Activated T-helper 2 cell treated with anti-CD3 and anti-CD28 coated beads, Interferon-gamma antibody, Interleukin-2, Interleukin-4, amounts not matched to agents 10 μg/mL and 5 μg/mL and 100 μg/mL, durations not matched to agents 14 hours and 24 hours and 36 hours (primary cell): Measurements from ENCODE around the gene HAGH. TPM values are rescaled to one million over a fixed set of nuclear protein-coding genes. Genes with fewer than 3 reads are reported as not detected.

Experiments
- DNase-seq: peaks from one replicate; pipeline ENCODE4 v3.0.0; 2021; ENCODE audit warnings: low spot score
- H3K27ac Mint-ChIP-seq: one replicate; pipeline ENCODE4 v1.8.0; 2021; ENCODE audit warnings: mixed read lengths
- H3K27me3 Mint-ChIP-seq: one replicate; pipeline ENCODE4 v1.8.0; 2021; ENCODE audit warnings: low read depth, mixed read lengths
- H3K36me3 Mint-ChIP-seq: one replicate; pipeline ENCODE4 v1.8.0; 2021; ENCODE audit warnings: low read depth, mixed read lengths
- H3K4me1 Mint-ChIP-seq: one replicate; pipeline ENCODE4 v1.8.0; 2021; ENCODE audit warnings: low read depth, mixed read lengths
- H3K4me3 Mint-ChIP-seq: one replicate; pipeline ENCODE4 v1.8.0; 2021; ENCODE audit warnings: low read depth, mild to moderate bottlenecking, moderate library complexity, mixed read lengths
- H3K9me3 Mint-ChIP-seq: one replicate; pipeline ENCODE4 v1.8.0; 2021; ENCODE audit warnings: mixed read lengths
- intact Hi-C: fragments of 100-400 bp; cut with micrococcal nuclease; formaldehyde crosslinking; loops from one replicate; pipeline ENCODE4 v1.15.1; 2023
- total RNA-seq: library from RNA; stranded (reverse); gene quantifications from 2 replicates; pipeline ENCODE4 v1.2.3, GENCODE V29; 2022

HAGH gene
- total RNA-seq, 1 donor from 2014 or later = 67.6 TPM

- intact Hi-C loops = loop anchor here (5.0 kb wide), 1 partner anchor 85 kb away; the partner anchor contains the start of gene MSRB1
- no peak overlapping the region for H3K4me3 Mint-ChIP-seq
- H3K9me3 Mint-ChIP-seq = no peaks in the 10 kb centered on the region
- no peak overlapping the region for H3K27ac Mint-ChIP-seq
- DNase-seq = no peak
- H3K36me3 Mint-ChIP-seq = no peaks in the 10 kb centered on the region
- peaks cover 25% of the 10 kb centered on the region for H3K27me3 Mint-ChIP-seq
- H3K4me1 Mint-ChIP-seq = peaks cover 14% of the 10 kb centered on the region
Observed at GRCh38 chr16:1857433-1858097, 30.9 kb upstream of the HAGH start.

GRCh38 chr16:1851793-1852192 lies 25.2 kb upstream of the HAGH start:
- H3K27ac Mint-ChIP-seq = no peak overlapping the region
- no peaks in the 10 kb centered on the region for H3K9me3 Mint-ChIP-seq
- intact Hi-C loops = no loop called here
- no peaks in the 10 kb centered on the region for H3K36me3 Mint-ChIP-seq
- peaks cover 4% of the 10 kb centered on the region for H3K27me3 Mint-ChIP-seq
- peaks cover 13% of the 10 kb centered on the region for H3K4me1 Mint-ChIP-seq
- no peak overlapping the region for H3K4me3 Mint-ChIP-seq
- no peak for DNase-seq

GRCh38 chr16:1850981-1851380 lies 24.4 kb upstream of the HAGH start:
- Mint-ChIP-seq H3K9me3 (no peaks in the 10 kb centered on the region), H3K27me3 (peaks cover 7% of the 10 kb centered on the region), H3K27ac (no peak overlapping the region), H3K36me3 (no peaks in the 10 kb centered on the region), H3K4me3 (no peak overlapping the region), H3K4me1 (peaks cover 13% of the 10 kb centered on the region)
- intact Hi-C loops = no loop called here
- no peak for DNase-seq

- Mint-ChIP-seq H3K9me3 (no peaks in the 10 kb centered on the region), H3K27ac (no peak overlapping the region), H3K27me3 (peaks cover 8% of the 10 kb centered on the region), H3K4me3 (no peak overlapping the region), H3K36me3 (no peaks in the 10 kb centered on the region), H3K4me1 (no peaks in the 10 kb centered on the region)
- intact Hi-C loops = no loop called here
- DNase-seq = no peak
Observed at GRCh38 chr16:1846416-1846815, 19.8 kb upstream of the HAGH start.

GRCh38 chr16:1845985-1846384 lies 19.4 kb upstream of the HAGH start:
- H3K27ac Mint-ChIP-seq = no peak overlapping the region
- intact Hi-C loops = no loop called here
- no peaks in the 10 kb centered on the region for H3K4me1 Mint-ChIP-seq
- H3K9me3 Mint-ChIP-seq = no peaks in the 10 kb centered on the region
- H3K4me3 Mint-ChIP-seq = no peak overlapping the region
- DNase-seq = no peak
- peaks cover 8% of the 10 kb centered on the region for H3K27me3 Mint-ChIP-seq
- H3K36me3 Mint-ChIP-seq = no peaks in the 10 kb centered on the region

DNA sequence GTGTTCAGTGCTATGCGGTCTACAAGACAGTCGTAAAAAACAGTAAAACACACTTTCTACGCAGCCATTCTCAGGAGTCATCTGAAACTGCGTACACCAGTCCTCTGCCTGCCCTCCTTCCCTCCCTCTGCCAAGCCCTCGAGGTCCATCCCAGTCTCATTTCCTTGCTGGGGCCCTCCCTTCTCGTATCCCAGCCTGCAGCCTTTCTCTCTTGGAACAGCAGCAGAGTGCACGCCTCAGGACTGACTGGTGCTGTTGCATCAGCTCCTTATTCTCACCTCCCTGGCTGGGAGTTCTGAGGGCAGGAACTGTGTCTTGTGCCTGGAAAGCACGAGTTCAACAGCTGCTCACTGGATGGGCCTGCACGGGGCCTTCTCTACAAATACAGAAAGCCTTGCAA lies 12.9 kb upstream of the HAGH start:
- H3K36me3 Mint-ChIP-seq = no peaks in the 10 kb centered on the region
- no peak overlapping the region for H3K4me3 Mint-ChIP-seq
- H3K9me3 Mint-ChIP-seq = no peaks in the 10 kb centered on the region
- no peak overlapping the region for H3K27ac Mint-ChIP-seq
- peaks cover 4% of the 10 kb centered on the region for H3K4me1 Mint-ChIP-seq
- no peaks in the 10 kb centered on the region for H3K27me3 Mint-ChIP-seq
- intact Hi-C loops = no loop called here
- no peak for DNase-seq

- H3K9me3 Mint-ChIP-seq = no peaks in the 10 kb centered on the region
- H3K27ac Mint-ChIP-seq = no peak overlapping the region
- DNase-seq = no peak
- H3K27me3 Mint-ChIP-seq = no peaks in the 10 kb centered on the region
- H3K4me3 Mint-ChIP-seq = no peak overlapping the region
- no peaks in the 10 kb centered on the region for H3K36me3 Mint-ChIP-seq
- peaks cover 2% of the 10 kb centered on the region for H3K4me1 Mint-ChIP-seq
- intact Hi-C loops = no loop called here
Observed at GRCh38 chr16:1834096-1834495, 7.5 kb upstream of the HAGH start.

DNA sequence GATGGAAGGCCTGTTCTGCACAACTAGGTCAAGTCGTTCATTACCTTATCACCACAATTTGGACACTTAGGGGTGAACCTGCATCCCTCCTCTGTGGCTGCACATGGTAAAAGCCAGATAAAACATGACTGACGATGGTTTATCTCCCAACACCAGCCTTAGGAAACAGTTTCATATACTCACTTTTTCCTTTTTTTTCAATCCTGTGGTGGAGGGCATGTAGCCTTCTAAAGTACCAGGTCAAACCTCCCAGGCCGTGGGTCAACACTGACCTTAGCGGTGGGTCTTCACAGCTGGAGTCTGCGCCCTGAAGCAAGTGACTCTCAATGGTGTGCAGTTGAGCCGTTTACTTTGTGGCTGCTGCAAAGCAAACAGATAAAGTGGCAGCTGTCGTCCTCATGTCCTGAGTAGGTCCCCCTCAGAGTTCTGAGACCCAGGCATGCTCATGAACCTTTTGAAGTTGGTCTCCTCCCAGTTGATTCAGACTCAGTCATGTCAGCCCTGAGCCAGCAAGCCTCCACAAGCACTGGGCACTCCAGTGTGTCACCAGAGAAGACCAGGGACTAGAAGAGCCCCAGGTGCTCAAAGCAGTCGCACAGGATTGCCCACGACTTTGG lies 6.3 kb upstream of the HAGH start:
- H3K27me3 Mint-ChIP-seq = no peaks in the 10 kb centered on the region
- H3K27ac Mint-ChIP-seq = no peak overlapping the region
- intact Hi-C loops = no loop called here
- no peak for DNase-seq
- no peaks in the 10 kb centered on the region for H3K9me3 Mint-ChIP-seq
- no peaks in the 10 kb centered on the region for H3K36me3 Mint-ChIP-seq
- H3K4me1 Mint-ChIP-seq = peaks cover 10% of the 10 kb centered on the region
- H3K4me3 Mint-ChIP-seq = no peak overlapping the region

GRCh38 chr16:1831186-1832075 lies 4.8 kb upstream of the HAGH start:
- no peak overlapping the region for H3K4me3 Mint-ChIP-seq
- no peaks in the 10 kb centered on the region for H3K27me3 Mint-ChIP-seq
- no peaks in the 10 kb centered on the region for H3K9me3 Mint-ChIP-seq
- H3K27ac Mint-ChIP-seq = no peak overlapping the region
- H3K4me1 Mint-ChIP-seq = peaks cover 14% of the 10 kb centered on the region
- no peak for DNase-seq
- intact Hi-C loops = no loop called here
- no peaks in the 10 kb centered on the region for H3K36me3 Mint-ChIP-seq

DNA sequence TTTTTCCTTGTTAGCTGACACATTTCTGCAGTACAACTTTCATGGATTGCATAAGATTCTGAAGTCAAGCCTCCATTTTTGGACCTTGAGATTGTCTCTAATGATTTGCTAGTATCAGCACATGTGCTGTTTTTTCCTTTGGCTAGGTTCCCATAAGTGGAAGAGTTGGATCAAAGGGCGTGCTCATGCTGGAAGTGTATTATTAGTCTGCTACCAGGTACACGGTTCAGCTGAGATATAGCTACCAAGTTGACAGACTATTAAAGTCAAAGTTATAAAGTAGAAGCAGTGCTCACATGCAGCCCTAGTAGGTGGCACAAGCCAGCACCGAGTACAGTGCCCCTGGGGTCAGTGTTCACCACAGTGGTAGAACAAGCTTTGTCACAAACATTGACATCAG lies 3.6 kb upstream of the HAGH start:
- H3K9me3 Mint-ChIP-seq = no peaks in the 10 kb centered on the region
- H3K4me3 Mint-ChIP-seq = no peak overlapping the region
- H3K27ac Mint-ChIP-seq = no peak overlapping the region
- peaks cover 14% of the 10 kb centered on the region for H3K4me1 Mint-ChIP-seq
- intact Hi-C loops = no loop called here
- H3K36me3 Mint-ChIP-seq = no peaks in the 10 kb centered on the region
- no peaks in the 10 kb centered on the region for H3K27me3 Mint-ChIP-seq
- no peak for DNase-seq

- Mint-ChIP-seq H3K4me1 (peaks cover 22% of the 10 kb centered on the region), H3K27ac (peak overlapping the region; percentile 42), H3K9me3 (no peaks in the 10 kb centered on the region), H3K27me3 (no peaks in the 10 kb centered on the region), H3K4me3 (peak overlapping the region; percentile 52), H3K36me3 (no peaks in the 10 kb centered on the region)
- intact Hi-C loops = no loop called here
- DNase-seq = no peak
Observed at GRCh38 chr16:1828645-1829410, 2.2 kb upstream of the HAGH start.

DNA sequence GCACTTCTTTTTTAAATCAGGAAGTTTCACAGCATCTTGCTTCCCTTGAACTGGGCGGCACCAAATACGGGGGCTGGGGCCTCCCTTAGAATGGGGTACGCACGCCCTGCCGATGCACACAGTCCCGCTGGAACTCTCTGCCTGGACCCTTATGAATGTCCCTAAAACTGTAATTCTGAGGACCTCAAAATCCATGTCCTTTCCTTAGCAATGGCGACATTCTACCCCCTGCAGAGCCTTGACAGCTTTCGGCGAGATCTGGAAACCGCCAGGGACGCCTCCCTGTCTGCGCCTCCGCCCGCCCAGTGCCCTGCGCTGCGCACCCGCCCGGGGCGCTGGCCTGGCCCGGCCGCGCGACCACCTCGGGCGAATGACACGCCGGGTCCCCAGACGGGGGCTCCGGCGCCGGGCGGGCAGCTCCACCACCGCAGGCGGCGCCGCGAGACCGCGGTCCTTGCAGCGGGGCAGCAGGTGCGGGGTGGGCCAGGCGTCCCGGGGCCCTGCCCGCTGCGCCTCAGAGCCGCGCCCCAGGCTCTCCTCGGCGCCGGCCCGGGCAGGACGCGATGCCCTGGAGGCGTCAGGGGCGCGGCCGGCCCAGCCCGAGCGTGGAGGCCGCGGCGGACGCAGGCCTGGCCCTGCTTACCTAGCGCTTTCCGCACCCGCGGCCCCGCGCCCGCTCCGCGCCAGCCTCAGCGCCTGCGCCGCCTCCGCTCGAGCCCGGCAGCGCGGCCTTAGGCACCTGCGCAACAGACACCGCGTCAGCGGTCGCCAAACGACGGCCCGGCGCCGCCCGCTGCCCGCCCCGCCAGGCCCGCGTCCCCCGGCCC lies 548 bp downstream of the HAGH start:
- Mint-ChIP-seq H3K9me3 (no peaks in the 10 kb centered on the region), H3K36me3 (no peaks in the 10 kb centered on the region), H3K4me1 (peaks cover 24% of the 10 kb centered on the region), H3K4me3 (peak overlapping the region; percentile 80), H3K27ac (peak overlapping the region; percentile 85), H3K27me3 (no peaks in the 10 kb centered on the region)
- peak; percentile 30 for DNase-seq
- intact Hi-C loops = loop anchor here (2.0 kb wide), 2 partner anchors 43 to 53 kb away; partner anchors contain the start of genes EME2, MRPS34, NUBP2 and SPSB3
